Fibroblast of lung (primary cell): ENCODE measurements around the gene INIP.
"Not testable (repeated sequence)": the region's sequence is repeated elsewhere in the genome, so short reads cannot be mapped to it uniquely, and the experiment has no call there.

Experiments used
- EZH2 ChIP-seq: IDR thresholded peaks from 2 replicates; pipeline ENCODE4 v1.5.1; 2012; ENCODE audit warnings: low read length, control low read depth, mild to moderate bottlenecking; ENCODE audit errors: missing control alignments
- TF ChIP-seq, protein P1 (sequence below), 2 donors: IDR thresholded peaks in 1 of 2; conservative IDR thresholded peaks in 1 of 2; 1 replicate in 1 of 2; 2 replicates in 1 of 2; pipeline ENCODE4 v1.5.1; 2011 to 2012; ENCODE audit warnings: low read length in 2 of 2, control low read depth in 1 of 2, inconsistent platforms in 1 of 2, low read depth in 1 of 2, mild to moderate bottlenecking in 1 of 2

DNA sequence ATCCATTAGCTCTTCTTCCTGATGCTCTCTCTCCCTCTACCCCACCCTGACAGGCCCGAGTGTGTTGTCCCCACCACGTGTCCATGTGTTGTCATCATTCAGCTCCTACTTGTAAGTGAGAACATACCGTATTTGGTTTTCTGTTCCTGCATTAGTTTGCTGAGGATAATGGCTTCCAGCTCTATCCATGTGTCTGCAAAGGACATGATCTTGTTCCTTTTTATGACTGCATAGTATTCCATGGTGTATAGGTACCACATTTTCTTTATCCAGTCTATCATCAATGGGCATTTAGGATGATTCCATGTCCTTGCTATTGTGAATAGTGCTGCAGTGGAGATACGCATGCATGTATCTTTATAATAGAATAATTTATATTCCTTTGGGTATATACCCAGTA is 44.7 kb downstream of the INIP start:
- TF ChIP-seq, protein P1, sequence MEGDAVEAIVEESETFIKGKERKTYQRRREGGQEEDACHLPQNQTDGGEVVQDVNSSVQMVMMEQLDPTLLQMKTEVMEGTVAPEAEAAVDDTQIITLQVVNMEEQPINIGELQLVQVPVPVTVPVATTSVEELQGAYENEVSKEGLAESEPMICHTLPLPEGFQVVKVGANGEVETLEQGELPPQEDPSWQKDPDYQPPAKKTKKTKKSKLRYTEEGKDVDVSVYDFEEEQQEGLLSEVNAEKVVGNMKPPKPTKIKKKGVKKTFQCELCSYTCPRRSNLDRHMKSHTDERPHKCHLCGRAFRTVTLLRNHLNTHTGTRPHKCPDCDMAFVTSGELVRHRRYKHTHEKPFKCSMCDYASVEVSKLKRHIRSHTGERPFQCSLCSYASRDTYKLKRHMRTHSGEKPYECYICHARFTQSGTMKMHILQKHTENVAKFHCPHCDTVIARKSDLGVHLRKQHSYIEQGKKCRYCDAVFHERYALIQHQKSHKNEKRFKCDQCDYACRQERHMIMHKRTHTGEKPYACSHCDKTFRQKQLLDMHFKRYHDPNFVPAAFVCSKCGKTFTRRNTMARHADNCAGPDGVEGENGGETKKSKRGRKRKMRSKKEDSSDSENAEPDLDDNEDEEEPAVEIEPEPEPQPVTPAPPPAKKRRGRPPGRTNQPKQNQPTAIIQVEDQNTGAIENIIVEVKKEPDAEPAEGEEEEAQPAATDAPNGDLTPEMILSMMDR (conservative IDR thresholded peaks at IDR 0.05 in 1 of 2, IDR thresholded peaks at IDR 0.05 in 1 of 2; ENCODE audit: low read depth in 1 of 2, low read length in 2 of 2), result not testable (repeated sequence)
- not testable (repeated sequence) for TF ChIP-seq EZH2
